H1 (cell line): Measurements from ENCODE around the gene NTRK1. TPM values are rescaled to one million over a fixed set of nuclear protein-coding genes. Genes with fewer than 3 reads are reported as not detected.

Experiments used
- CTCF ChIA-PET: fragments of 300-600 bp; sonication (Branson Sonifier 250); formaldehyde crosslinking; loops from one replicate; lab custom pipeline; 2021; ENCODE audit not compliant: partially characterized antibody; lab: Charles Lee
- POLR2A ChIA-PET: fragments of 300-600 bp; sonication (Branson Sonifier 250); formaldehyde crosslinking; loops from one replicate; lab custom pipeline; 2021; ENCODE audit warnings: inconsistent platforms; ENCODE audit not compliant: partially characterized antibody; lab: Charles Lee
- DNase-seq, 2 experiments: peaks; one replicate each; pipeline versions ENCODE4 v3.0.0 to v3.0.0-alpha.2; 2010 to 2022; ENCODE audit warnings: low spot score in 2 of 2, low read depth in 1 of 2, mixed read lengths in 1 of 2
- FAIRE-seq: peaks from 2 replicates; lab custom pipeline; 2011; peaks lifted over from hg19 to GRCh38; lab: Jason Lieb, UNC
- H2AFZ ChIP-seq: 2 replicates; pipeline ENCODE4 v1.8.1; 2012; ENCODE audit warnings: low read length, inconsistent platforms
- H2AK5ac ChIP-seq: 2 replicates; pipeline ENCODE4 v1.6.1; 2013; ENCODE audit warnings: low read depth, low read length
- H2BK120ac ChIP-seq: replicated peaks from 2 replicates; pipeline ENCODE3; 2013; ENCODE audit warnings: low read depth, low read length, inconsistent platforms
- H2BK12ac ChIP-seq: 2 replicates; pipeline ENCODE4 v1.6.1; 2013; ENCODE audit warnings: low read depth, low read length
- H2BK15ac ChIP-seq: 2 replicates; pipeline ENCODE4 v1.6.1; 2013; ENCODE audit warnings: low read length
- H2BK20ac ChIP-seq: 2 replicates; pipeline ENCODE4 v1.6.1; 2013; ENCODE audit warnings: low read length
- H2BK5ac ChIP-seq: 2 replicates; pipeline ENCODE4 v1.6.1; 2013; ENCODE audit warnings: low read depth, low read length
- H3K14ac ChIP-seq: 2 replicates; pipeline ENCODE4 v1.6.1; 2013; ENCODE audit warnings: inconsistent platforms; ENCODE audit not compliant: insufficient read length
- H3K18ac ChIP-seq: 2 replicates; pipeline ENCODE4 v1.6.1; 2013; ENCODE audit warnings: low read length; ENCODE audit errors: extremely low read depth
- H3K23ac ChIP-seq: 2 replicates; pipeline ENCODE4 v1.6.1; 2013; ENCODE audit warnings: inconsistent platforms; ENCODE audit not compliant: insufficient read length
- H3K23me2 ChIP-seq: 2 replicates; pipeline ENCODE4 v1.6.1; 2013; ENCODE audit warnings: low read depth, low read length
- H3K27ac ChIP-seq: 2 replicates; pipeline ENCODE4 v1.6.1; 2011; ENCODE audit warnings: low read depth, low read length, inconsistent platforms
- H3K27me3 ChIP-seq, 4 experiments: replicated peaks in 1 of 4; 1 replicate in 1 of 4; 2 replicates in 3 of 4; pipeline versions ENCODE4 v1.6.1 to v1.8.1; 2011 to 2013; ENCODE audit warnings: low read length in 3 of 4, mild to moderate bottlenecking in 3 of 4, inconsistent platforms in 2 of 4, mixed read lengths in 2 of 4, moderate library complexity in 1 of 4; ENCODE audit not compliant: control insufficient read depth in 3 of 4, insufficient read depth in 3 of 4; ENCODE audit errors: extremely low read depth in 1 of 4
- H3K36me3 ChIP-seq, 4 experiments: 2 replicates each; pipeline versions ENCODE4 v1.6.1 to v1.8.1; 2011 to 2013; ENCODE audit warnings: mild to moderate bottlenecking in 4 of 4, low read length in 3 of 4, moderate library complexity in 2 of 4, control low read depth in 1 of 4, inconsistent platforms in 1 of 4; ENCODE audit not compliant: insufficient read depth in 4 of 4, control insufficient read depth in 2 of 4
- H3K4ac ChIP-seq: replicated peaks from 2 replicates; pipeline ENCODE3; 2013; ENCODE audit warnings: low read length, low read depth, mixed read lengths, inconsistent platforms; ENCODE audit not compliant: insufficient read length
- H3K4me1 ChIP-seq, 4 experiments: replicated peaks in 1 of 4; 1 replicate in 1 of 4; 2 replicates in 3 of 4; pipeline versions ENCODE4 v1.6.1 to v1.8.1; 2011 to 2013; ENCODE audit warnings: low read length in 3 of 4, inconsistent platforms in 2 of 4, mixed read lengths in 1 of 4; ENCODE audit not compliant: insufficient read depth in 4 of 4, control insufficient read depth in 3 of 4
- H3K4me2 ChIP-seq, 2 experiments: 2 replicates each; pipeline versions ENCODE4 v1.6.1 to v1.8.1; 2011 to 2013; ENCODE audit warnings: low read depth in 2 of 2, low read length in 2 of 2, control low read depth in 1 of 2, inconsistent platforms in 1 of 2, mild to moderate bottlenecking in 1 of 2; ENCODE audit not compliant: insufficient read depth in 1 of 2
- H3K4me3 ChIP-seq, 4 experiments: fragments of 200-600, 300-600 bp in 1 of 4; sonication (generic), shearing (Covaris generic), sonication (Bioruptor Twin) in 1 of 4; 2 replicates each; pipeline versions ENCODE4 v1.5.1 to v1.8.1; 2011 to 2016; ENCODE audit warnings: low read length in 4 of 4, low read depth in 3 of 4, control low read depth in 2 of 4, inconsistent platforms in 2 of 4, mild to moderate bottlenecking in 2 of 4, mixed read lengths in 1 of 4, moderate library complexity in 1 of 4; ENCODE audit not compliant: insufficient read depth in 2 of 4; ENCODE audit errors: extremely low read depth in 1 of 4
- H3K56ac ChIP-seq: replicated peaks from 2 replicates; pipeline ENCODE3; 2013; ENCODE audit warnings: low read depth, mild to moderate bottlenecking, mixed read lengths, low read length, inconsistent platforms; ENCODE audit not compliant: insufficient read length
- H3K79me1 ChIP-seq: 2 replicates; pipeline ENCODE4 v1.6.1; 2013; ENCODE audit warnings: low read depth, low read length, control low read depth
- H3K79me2 ChIP-seq, 2 experiments: 2 replicates each; pipeline versions ENCODE4 v1.6.1 to v1.8.1; 2012 to 2013; ENCODE audit warnings: low read length in 2 of 2, mild to moderate bottlenecking in 2 of 2, inconsistent platforms in 1 of 2; ENCODE audit not compliant: insufficient read depth in 2 of 2, control insufficient read depth in 1 of 2
- H3K9ac ChIP-seq, 4 experiments: replicated peaks in 1 of 4; 1 replicate in 1 of 4; 2 replicates in 3 of 4; pipeline versions ENCODE4 v1.6.1 to v1.8.1; 2011 to 2013; ENCODE audit warnings: low read depth in 3 of 4, low read length in 3 of 4, control low read depth in 2 of 4, mild to moderate bottlenecking in 2 of 4, moderate library complexity in 2 of 4, inconsistent platforms in 1 of 4; ENCODE audit errors: extremely low read depth in 1 of 4
- H3K9me3 ChIP-seq, 2 experiments: 2 replicates each; pipeline versions ENCODE4 v1.6.1 to v1.8.1; 2012 to 2013; ENCODE audit warnings: mild to moderate bottlenecking in 2 of 2, moderate library complexity in 2 of 2, control low read depth in 1 of 2, inconsistent platforms in 1 of 2, low read depth in 1 of 2, low read length in 1 of 2, mixed read lengths in 1 of 2; ENCODE audit not compliant: insufficient read depth in 2 of 2
- H4K20me1 ChIP-seq, 2 experiments: replicated peaks in 1 of 2; 2 replicates each; pipeline versions ENCODE3 to v1.8.1; 2011 to 2013; ENCODE audit warnings: inconsistent platforms in 2 of 2, low read length in 2 of 2, mild to moderate bottlenecking in 1 of 2; ENCODE audit not compliant: insufficient read depth in 2 of 2, control insufficient read depth in 1 of 2
- H4K5ac ChIP-seq: 2 replicates; pipeline ENCODE4 v1.6.1; 2013; ENCODE audit warnings: low read length, low read depth, mixed read lengths, inconsistent platforms; ENCODE audit not compliant: insufficient read length
- H4K8ac ChIP-seq: 2 replicates; pipeline ENCODE4 v1.8.0; 2013; ENCODE audit warnings: mild to moderate bottlenecking, moderate library complexity, low read length, inconsistent platforms; ENCODE audit not compliant: insufficient read depth; ENCODE audit errors: extremely low read depth
- H4K91ac ChIP-seq: replicated peaks from 2 replicates; pipeline ENCODE3; 2013; ENCODE audit warnings: low read length, mixed read lengths, inconsistent platforms; ENCODE audit not compliant: insufficient read length
- ASH2L ChIP-seq: fragments of 200-600, 300-600 bp; sonication (generic); IDR thresholded peaks from one replicate; pipeline ENCODE4 v1.7.1; 2017; ENCODE audit warnings: low read length
- CTCF ChIP-seq, 3 experiments: IDR thresholded peaks; 1 replicate in 2 of 3; 2 replicates in 1 of 3; pipeline versions ENCODE4 v1.5.1 to v1.6.1; 2011; ENCODE audit warnings: low read length in 3 of 3, mild to moderate bottlenecking in 3 of 3, inconsistent platforms in 2 of 3, low read depth in 1 of 3, moderate library complexity in 1 of 3; ENCODE audit not compliant: insufficient read depth in 1 of 3; ENCODE audit errors: control extremely low read depth in 1 of 3
- RAD21 ChIP-seq, 2 experiments: IDR thresholded peaks in 1 of 2; conservative IDR thresholded peaks in 1 of 2; 2 replicates each; pipeline ENCODE4 v1.6.1; 2011; ENCODE audit warnings: low read depth in 2 of 2, low read length in 2 of 2, improper control_type of control experiment in 1 of 2, inconsistent platforms in 1 of 2, mild to moderate bottlenecking in 1 of 2, moderate library complexity in 1 of 2
- SIX5 ChIP-seq: IDR thresholded peaks from 2 replicates; pipeline ENCODE4 v1.6.1; 2011; ENCODE audit warnings: mild to moderate bottlenecking, low read depth, low read length
- WGBS, 2 experiments: shearing (Covaris generic) in 1 of 2; methylation state at CpG; one replicate each; pipeline versions ENCODE4 v1.1.6 to v1.1.7; 2013 to 2015; ENCODE audit warnings: low lambda C conversion rate in 2 of 2, mixed read lengths in 2 of 2, inconsistent platforms in 1 of 2, low coverage in 1 of 2, missing lambda C conversion rate in 1 of 2; ENCODE audit not compliant: insufficient replicate concordance in 2 of 2, insufficient coverage in 1 of 2, insufficient read length in 1 of 2; ENCODE audit errors: extremely low coverage in 1 of 2, missing lambda C conversion rate in 1 of 2; 5-methylcytosine and 5-hydroxymethylcytosine counted together
- polyA plus RNA-seq, 7 experiments: library from polyadenylated mRNA; depleted of rRNA in 3 of 7; stranded (reverse) in 5 of 7; unstranded in 2 of 7; fragments of >200 nt in 5 of 7; fragments of 200-250 nt in 2 of 7; gene quantifications; 1 replicate in 5 of 7; 2 replicates in 1 of 7; 4 replicates in 1 of 7; pipeline versions ENCODE4 v1.2.1 to v1.2.3, GENCODE V29; 2011 to 2013; ENCODE audit warnings: missing spikeins in 2 of 7, mixed read lengths in 2 of 7
- total RNA-seq: library from RNA; stranded (reverse); fragmentation: NEBNext Ultra II Directional; extraction: Animal tissue kit (Norgen Biotek cat#: 25700); gene quantifications from 2 replicates; pipeline ENCODE4 v1.2.1, GENCODE V29; 2021

Gene NTRK1
- total and polyA plus RNA-seq, 2 of the 8 experiments (the other 6 are each of a cell fraction or from before 2014, with no cell fraction given), result 0.12 to 0.24 TPM

- H3K27me3 ChIP-seq, result peaks cover 59 to 74% (median 72%) of the 10 kb centered on the region in 4 experiments
- H4K5ac ChIP-seq, result no peak overlapping the region
- H3K4me1 ChIP-seq, result peaks cover 0 to 25% (median 12%) of the 10 kb centered on the region in 4 experiments; a peak in 5 of 7 replicates
- H3K23me2 ChIP-seq, result peaks cover 11% of the 10 kb centered on the region
- no peaks in the 10 kb centered on the region for H3K79me2 ChIP-seq
- no peak overlapping the region for H3K23ac ChIP-seq
- DNase-seq, result no peak
- no peak overlapping the region for H3K9ac ChIP-seq
- H3K14ac ChIP-seq, result no peak overlapping the region
- CTCF ChIA-PET, result interaction anchor here (0.7 to 25.2 kb wide), 7 partner anchors 8 to 167 kb away, joined by 3 to 719 read pairs (median 10); partner anchors contain the start of genes INSRR, NES, NTRK1 and PEAR1
- H3K79me1 ChIP-seq, result no peaks in the 10 kb centered on the region
- H3K4ac ChIP-seq, result no peak overlapping the region
- TF ChIP-seq CTCF (IDR thresholded peaks at IDR 0.05; ENCODE audit: control extremely low read depth in 1 of 3, insufficient read depth in 1 of 3, low read depth in 1 of 3, low read length in 3 of 3), result peak; percentile 50 to 55 (median 55)
- TF ChIP-seq SIX5, result no peak
- TF ChIP-seq ASH2L, result peak; percentile 11
- TF ChIP-seq RAD21 (IDR thresholded peaks at IDR 0.05 in 1 of 2, conservative IDR thresholded peaks at IDR 0.05 in 1 of 2; ENCODE audit: low read depth in 2 of 2, low read length in 2 of 2), result peak; percentile 38 to 49; a peak in 3 of 4 replicates
- H4K91ac ChIP-seq, result no peak overlapping the region
- no peak for FAIRE-seq
- H2AFZ ChIP-seq, result no peak overlapping the region
- no peak overlapping the region for H2BK5ac ChIP-seq
- H3K9me3 ChIP-seq, result no peaks in the 10 kb centered on the region
- no peak overlapping the region for H3K56ac ChIP-seq
- H3K4me2 ChIP-seq, result peak overlapping the region in 1 of 2 experiments; percentile 92; a peak in 1 of 4 replicates
- POLR2A ChIA-PET, result no interaction called here
- H3K18ac ChIP-seq, result no peak overlapping the region; the same call in 1 of the 2 replicates
- peaks cover 7 to 19% of the 10 kb centered on the region in 2 experiments for H4K20me1 ChIP-seq
- no peak overlapping the region for H3K27ac ChIP-seq
- no peak overlapping the region for H3K4me3 ChIP-seq
- WGBS, 2 experiments, result 53% methylated on average over 6 of the region's 6 CpGs; no CpG with 5 or more reads in 1 of the 2 experiments
- no peak overlapping the region for H2AK5ac ChIP-seq
- H2BK120ac ChIP-seq, result no peak overlapping the region
- H2BK20ac ChIP-seq, result no peak overlapping the region
- no peak overlapping the region for H2BK15ac ChIP-seq
- H2BK12ac ChIP-seq, result no peak overlapping the region
- no peaks in the 10 kb centered on the region for H3K36me3 ChIP-seq
- H4K8ac ChIP-seq, result no peak overlapping the region
Observed at GRCh38 chr1:156844102-156844501, 16.6 kb upstream of the NTRK1 start.
